ENCODE measurements around the gene SMOC1.

Gene SMOC1

GRCh38 chr14:70000601-70001000 is 121.4 kb downstream of the SMOC1 start:
- intact Hi-C loops (cut with DNase I; ENCODE audit: low total_unique reads), result no loop called here
- Histone ChIP-seq H3K27me3 (no peaks in the 10 kb centered on the region), H3K4me1 (peaks cover 0 to 16% (median 14%) of the 10 kb centered on the region in 4 donors), H3K36me3 (no peaks in the 10 kb centered on the region), H3K27ac (no peak overlapping the region), H3K9me3 (no peaks in the 10 kb centered on the region), H3K4me3 (no peak overlapping the region)
- TF ChIP-seq CTCF (IDR thresholded peaks at IDR 0.05), result no peak
- DNase-seq, result no peak

GRCh38 chr14:70002589-70003346 is 123.6 kb downstream of the SMOC1 start:
- H3K4me1 ChIP-seq, result peaks cover 0 to 11% (median 9%) of the 10 kb centered on the region in 4 donors
- intact Hi-C loops (cut with DNase I; ENCODE audit: low total_unique reads), result no loop called here
- no peak for DNase-seq
- H3K4me3 ChIP-seq, result no peak overlapping the region
- no peaks in the 10 kb centered on the region for H3K27me3 ChIP-seq
- H3K9me3 ChIP-seq, result no peaks in the 10 kb centered on the region
- TF ChIP-seq CTCF (IDR thresholded peaks at IDR 0.05), result no peak
- H3K27ac ChIP-seq, result no peak overlapping the region
- H3K36me3 ChIP-seq, result no peaks in the 10 kb centered on the region

- Histone ChIP-seq H3K27me3 (no peaks in the 10 kb centered on the region), H3K9me3 (no peaks in the 10 kb centered on the region), H3K4me1 (peaks cover 0 to 15% (median 12%) of the 10 kb centered on the region in 4 donors), H3K27ac (no peak overlapping the region), H3K36me3 (no peaks in the 10 kb centered on the region), H3K4me3 (no peak overlapping the region)
- no peak for DNase-seq
- intact Hi-C loops (cut with DNase I; ENCODE audit: low total_unique reads), result no loop called here
- no peak for TF ChIP-seq CTCF (IDR thresholded peaks at IDR 0.05)
Measured at GRCh38 chr14:70004791-70005190, 125.6 kb downstream of the SMOC1 start.

GRCh38 chr14:70005281-70005805 is 126.1 kb downstream of the SMOC1 start:
- intact Hi-C loops (cut with DNase I; ENCODE audit: low total_unique reads), result no loop called here
- no peaks in the 10 kb centered on the region for H3K9me3 ChIP-seq
- no peak overlapping the region for H3K27ac ChIP-seq
- H3K36me3 ChIP-seq, result no peaks in the 10 kb centered on the region
- peaks cover 0 to 15% (median 12%) of the 10 kb centered on the region in 4 donors for H3K4me1 ChIP-seq
- TF ChIP-seq CTCF (IDR thresholded peaks at IDR 0.05), result no peak
- no peak for DNase-seq
- H3K27me3 ChIP-seq, result no peaks in the 10 kb centered on the region
- H3K4me3 ChIP-seq, result no peak overlapping the region

- no peak for DNase-seq
- H3K27me3 ChIP-seq, result no peaks in the 10 kb centered on the region
- TF ChIP-seq CTCF (IDR thresholded peaks at IDR 0.05), result no peak
- H3K4me1 ChIP-seq, result peaks cover 0 to 15% (median 12%) of the 10 kb centered on the region in 4 donors
- no peaks in the 10 kb centered on the region for H3K9me3 ChIP-seq
- H3K4me3 ChIP-seq, result no peak overlapping the region
- intact Hi-C loops (cut with DNase I; ENCODE audit: low total_unique reads), result no loop called here
- H3K36me3 ChIP-seq, result peaks cover 0 to 4% (median 0%) of the 10 kb centered on the region in 3 donors
- no peak overlapping the region for H3K27ac ChIP-seq
Measured at GRCh38 chr14:70006699-70007098, 127.5 kb downstream of the SMOC1 start.
